ENCODE data around the gene ERICH4.

The ERICH4 gene

DNA sequence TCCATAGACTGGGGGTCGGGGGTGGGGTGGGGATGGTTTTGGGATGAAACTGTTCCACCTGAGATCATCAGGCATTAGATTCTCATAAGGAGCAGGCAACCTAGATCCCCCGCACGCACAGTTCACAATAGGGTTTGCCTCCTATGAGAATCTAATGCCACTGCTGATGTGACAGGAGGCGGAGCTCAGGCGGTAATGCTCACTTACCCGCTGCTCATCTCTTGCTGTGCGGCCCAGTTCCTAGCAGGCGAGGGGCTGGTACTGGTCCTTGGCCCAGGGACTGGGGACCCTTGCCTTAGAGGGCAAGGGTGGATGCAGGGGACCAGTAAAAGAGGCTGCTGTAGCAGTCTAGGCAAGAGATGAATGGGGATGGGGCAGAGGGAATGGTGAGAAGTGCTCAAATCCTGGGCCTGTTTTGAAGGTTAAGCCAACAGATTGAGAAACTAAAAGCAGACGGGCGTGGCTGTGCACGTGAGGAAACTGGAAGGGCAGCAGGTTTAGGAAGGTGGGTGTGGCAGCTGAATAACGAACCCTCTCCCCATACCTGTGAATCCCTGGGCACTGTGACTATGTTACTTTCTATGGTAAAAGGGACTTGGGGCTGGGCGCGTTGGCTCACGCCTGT, 1.5 kb upstream of the ERICH4 start:
- H3K4me1 Mint-ChIP-seq: peaks cover 6% of the 10 kb centered on the region
- H3K27ac Mint-ChIP-seq: no peak overlapping the region
- H3K4me3 Mint-ChIP-seq: no peak overlapping the region
- DNase-seq: no peak
- TF ChIP-seq, protein P1, sequence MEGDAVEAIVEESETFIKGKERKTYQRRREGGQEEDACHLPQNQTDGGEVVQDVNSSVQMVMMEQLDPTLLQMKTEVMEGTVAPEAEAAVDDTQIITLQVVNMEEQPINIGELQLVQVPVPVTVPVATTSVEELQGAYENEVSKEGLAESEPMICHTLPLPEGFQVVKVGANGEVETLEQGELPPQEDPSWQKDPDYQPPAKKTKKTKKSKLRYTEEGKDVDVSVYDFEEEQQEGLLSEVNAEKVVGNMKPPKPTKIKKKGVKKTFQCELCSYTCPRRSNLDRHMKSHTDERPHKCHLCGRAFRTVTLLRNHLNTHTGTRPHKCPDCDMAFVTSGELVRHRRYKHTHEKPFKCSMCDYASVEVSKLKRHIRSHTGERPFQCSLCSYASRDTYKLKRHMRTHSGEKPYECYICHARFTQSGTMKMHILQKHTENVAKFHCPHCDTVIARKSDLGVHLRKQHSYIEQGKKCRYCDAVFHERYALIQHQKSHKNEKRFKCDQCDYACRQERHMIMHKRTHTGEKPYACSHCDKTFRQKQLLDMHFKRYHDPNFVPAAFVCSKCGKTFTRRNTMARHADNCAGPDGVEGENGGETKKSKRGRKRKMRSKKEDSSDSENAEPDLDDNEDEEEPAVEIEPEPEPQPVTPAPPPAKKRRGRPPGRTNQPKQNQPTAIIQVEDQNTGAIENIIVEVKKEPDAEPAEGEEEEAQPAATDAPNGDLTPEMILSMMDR (IDR thresholded peaks at IDR 0.05): no peak
- peaks cover 11% of the 10 kb centered on the region for H3K36me3 Mint-ChIP-seq (ENCODE audit: low read depth)
- H3K9me3 Mint-ChIP-seq: no peaks in the 10 kb centered on the region
- peaks cover 48% of the 10 kb centered on the region for H3K27me3 Mint-ChIP-seq (ENCODE audit: low read depth, poor library complexity)

DNA sequence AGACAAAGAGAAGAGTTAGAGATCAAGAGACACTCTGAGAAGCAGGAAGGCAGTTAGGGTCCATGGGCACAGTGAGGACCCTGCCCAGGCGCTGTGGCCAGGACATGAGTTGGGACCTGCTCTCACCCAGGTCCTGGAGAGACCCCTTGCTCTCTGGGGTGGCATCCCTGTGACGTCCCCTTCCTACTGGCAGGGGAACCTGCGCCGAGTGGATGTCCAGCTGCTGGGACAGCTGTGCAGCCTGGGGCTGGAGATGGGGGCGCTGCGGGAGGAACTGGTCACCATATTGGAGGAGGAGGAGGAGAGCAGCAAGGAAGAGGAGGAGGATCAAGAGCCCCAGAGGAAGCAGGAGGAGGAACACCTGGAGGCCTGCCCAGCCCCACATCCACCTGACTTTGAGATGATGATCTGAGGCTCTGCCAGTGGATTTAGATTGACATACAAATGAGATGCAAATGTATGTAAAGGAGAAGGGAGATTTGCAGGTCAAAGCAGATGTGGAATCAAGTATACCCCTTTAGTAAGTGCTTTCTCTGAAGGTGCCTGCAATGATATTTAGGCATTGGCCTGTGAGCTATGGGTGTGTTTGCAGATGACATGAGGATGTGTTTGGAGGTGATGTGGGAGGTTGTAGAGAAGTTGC, 978 bp downstream of the ERICH4 start:
- no peak for DNase-seq
- Mint-ChIP-seq H3K36me3 (ENCODE audit: low read depth) (no peaks in the 10 kb centered on the region), H3K4me1 (no peaks in the 10 kb centered on the region), H3K9me3 (no peaks in the 10 kb centered on the region), H3K27ac (no peak overlapping the region), H3K4me3 (no peak overlapping the region), H3K27me3 (ENCODE audit: low read depth, poor library complexity) (peaks cover 67% of the 10 kb centered on the region)
- TF ChIP-seq, protein P1 (IDR thresholded peaks at IDR 0.05): no peak

DNA sequence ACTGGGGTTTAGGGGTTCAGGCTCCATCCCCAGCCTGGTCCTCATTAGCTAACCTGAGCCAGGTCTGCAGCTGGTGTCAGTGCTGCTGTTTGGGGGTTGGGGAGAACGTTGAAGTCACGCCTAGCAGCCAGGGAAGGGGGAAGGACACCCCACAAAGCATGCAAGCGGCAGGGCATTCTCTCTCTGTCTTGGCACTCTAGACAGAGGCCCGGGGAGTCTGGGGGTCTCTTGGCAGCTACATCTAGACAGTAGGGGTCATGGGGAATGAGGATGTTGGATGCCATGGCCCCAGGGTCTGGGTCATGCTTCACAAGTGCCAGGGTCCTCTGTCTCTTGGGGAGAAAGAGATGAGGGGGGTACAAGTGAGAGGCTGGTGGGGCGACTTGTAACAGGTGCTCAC, 2.6 kb downstream of the ERICH4 start:
- H3K27me3 Mint-ChIP-seq (ENCODE audit: low read depth, poor library complexity): peaks cover 70% of the 10 kb centered on the region

DNA sequence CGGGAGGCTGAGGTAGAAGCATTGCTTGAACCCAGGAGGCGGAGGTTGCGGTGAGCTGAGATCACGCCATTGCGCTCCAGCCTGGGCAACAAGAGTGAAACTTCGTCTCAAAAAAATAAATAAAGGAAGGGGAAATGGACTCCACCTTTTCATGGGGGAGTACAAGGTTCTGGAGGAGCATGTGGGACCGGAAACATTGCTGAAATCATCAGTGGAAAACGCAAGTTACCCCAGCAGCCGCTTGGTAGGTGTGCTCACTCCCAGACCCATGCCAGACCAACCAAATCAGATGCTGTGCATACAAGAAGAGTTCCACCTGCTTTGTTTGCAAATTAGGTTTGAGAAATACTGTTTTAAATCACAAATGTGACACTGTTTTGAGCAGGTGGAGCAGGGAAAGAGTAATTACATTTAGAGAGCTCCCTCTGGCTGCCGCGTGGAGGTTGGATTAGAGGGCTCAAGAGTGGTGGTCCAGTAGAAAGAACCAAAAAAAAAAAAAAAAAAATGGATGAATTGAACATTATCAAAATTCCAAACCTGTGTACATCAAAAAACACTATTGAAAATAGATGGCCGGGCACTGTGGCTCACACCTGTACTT, 4.9 kb downstream of the ERICH4 start:
- H3K27me3 Mint-ChIP-seq (ENCODE audit: low read depth, poor library complexity): peaks cover 70% of the 10 kb centered on the region
- H3K27ac Mint-ChIP-seq: no peak overlapping the region
- no peak overlapping the region for H3K4me3 Mint-ChIP-seq
- TF ChIP-seq, protein P1 (IDR thresholded peaks at IDR 0.05): no peak
- peaks cover 5% of the 10 kb centered on the region for H3K4me1 Mint-ChIP-seq
- peaks cover 6% of the 10 kb centered on the region for H3K9me3 Mint-ChIP-seq
- no peak for DNase-seq
- H3K36me3 Mint-ChIP-seq (ENCODE audit: low read depth): no peaks in the 10 kb centered on the region

More for the DNA sequence above, 2.6 kb downstream of the ERICH4 start:
- peaks cover 5% of the 10 kb centered on the region for H3K4me1 Mint-ChIP-seq
- H3K4me3 Mint-ChIP-seq: no peak overlapping the region
- TF ChIP-seq, protein P1 (IDR thresholded peaks at IDR 0.05): no peak
- no peak overlapping the region for H3K27ac Mint-ChIP-seq
- H3K9me3 Mint-ChIP-seq: no peaks in the 10 kb centered on the region
- no peaks in the 10 kb centered on the region for H3K36me3 Mint-ChIP-seq (ENCODE audit: low read depth)
- no peak for DNase-seq

DNA sequence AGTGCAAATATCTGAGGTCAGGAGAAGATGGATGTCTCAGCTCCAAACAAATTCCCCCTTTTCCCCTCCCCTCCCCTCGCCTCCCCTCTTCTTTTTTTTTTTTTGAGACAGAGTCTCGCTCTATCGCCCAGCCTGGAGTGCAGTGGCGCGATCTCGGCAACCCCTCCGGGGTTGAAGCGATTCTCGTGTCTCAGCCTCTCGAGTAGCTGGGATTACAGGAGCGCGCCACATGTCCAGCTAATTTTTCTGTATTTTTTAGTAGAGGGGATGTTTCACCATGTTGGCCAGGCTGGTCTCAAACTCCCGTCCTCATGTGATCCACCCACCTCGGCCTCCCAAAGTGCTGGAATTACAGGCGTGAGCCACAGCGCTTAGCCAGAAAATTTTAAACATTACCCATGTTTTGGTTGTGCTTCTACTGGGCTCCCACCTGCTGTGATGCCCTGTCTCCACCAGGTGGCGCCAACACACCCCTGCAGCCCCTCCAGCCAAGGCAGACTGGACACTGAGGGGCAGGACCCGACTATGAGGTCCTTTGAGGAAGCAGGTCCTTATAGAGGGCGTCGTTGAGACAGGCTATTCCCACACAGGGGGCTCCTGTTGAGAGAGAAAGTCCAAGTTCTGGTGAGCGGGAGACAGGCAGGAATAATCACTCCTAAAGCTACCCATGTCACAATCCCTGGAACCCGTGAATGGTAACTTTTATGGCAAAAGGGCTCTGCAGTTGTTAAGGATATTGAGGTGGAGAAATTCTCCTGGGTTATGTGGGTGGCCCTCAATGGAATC, 6.3 kb downstream of the ERICH4 start:
- H3K9me3 Mint-ChIP-seq: peaks cover 16% of the 10 kb centered on the region
- H3K4me1 Mint-ChIP-seq: peaks cover 5% of the 10 kb centered on the region
- TF ChIP-seq, protein P1 (IDR thresholded peaks at IDR 0.05): peak; percentile 98
- peak overlapping the region; percentile 50 for H3K4me3 Mint-ChIP-seq
- DNase-seq: peak; percentile 87
- H3K27me3 Mint-ChIP-seq (ENCODE audit: low read depth, poor library complexity): peaks cover 65% of the 10 kb centered on the region
- no peaks in the 10 kb centered on the region for H3K36me3 Mint-ChIP-seq (ENCODE audit: low read depth)
- no peak overlapping the region for H3K27ac Mint-ChIP-seq

Data from nephron progenitor cell (in vitro differentiated cells).